GM19468 (cell line): ENCODE measurements around the gene TMEM123.

Source experiments
- ATAC-seq: cut with Tn5 transposase; IDR thresholded peaks from one replicate; pipeline ENCODE4 v1.9.1; 2021; ENCODE audit warnings: mild to moderate bottlenecking, moderate library complexity, moderate number of reproducible peaks; ENCODE audit not compliant: unreplicated experiment; ENCODE audit errors: extremely low read depth

The TMEM123 gene

GRCh38 chr11:102473543-102473942, 21.0 kb upstream of the TMEM123 start:
- no peak for ATAC-seq

- no peak for ATAC-seq
Observed at GRCh38 chr11:102472127-102472526, 19.6 kb upstream of the TMEM123 start.

- no peak for ATAC-seq
Observed at GRCh38 chr11:102471474-102471873, 18.9 kb upstream of the TMEM123 start.

GRCh38 chr11:102470251-102470650, 17.7 kb upstream of the TMEM123 start:
- no peak for ATAC-seq

GRCh38 chr11:102469196-102469821, 16.7 kb upstream of the TMEM123 start:
- ATAC-seq: no peak

GRCh38 chr11:102468616-102469195, 16.1 kb upstream of the TMEM123 start:
- ATAC-seq: no peak

GRCh38 chr11:102467853-102468580, 15.5 kb upstream of the TMEM123 start:
- no peak for ATAC-seq

GRCh38 chr11:102467080-102467708, 14.6 kb upstream of the TMEM123 start:
- no peak for ATAC-seq

- no peak for ATAC-seq
Observed at GRCh38 chr11:102465696-102466095, 13.1 kb upstream of the TMEM123 start.

GRCh38 chr11:102464859-102465500, 12.4 kb upstream of the TMEM123 start:
- ATAC-seq: no peak

GRCh38 chr11:102464037-102464436, 11.5 kb upstream of the TMEM123 start:
- ATAC-seq: no peak

GRCh38 chr11:102462610-102463009, 10.0 kb upstream of the TMEM123 start:
- no peak for ATAC-seq

- ATAC-seq: no peak
Observed at GRCh38 chr11:102459393-102459792, 6.8 kb upstream of the TMEM123 start.

GRCh38 chr11:102458548-102458947, 6.0 kb upstream of the TMEM123 start:
- no peak for ATAC-seq

- ATAC-seq: no peak
Observed at GRCh38 chr11:102457865-102458264, 5.3 kb upstream of the TMEM123 start.

- ATAC-seq: no peak
Observed at GRCh38 chr11:102457056-102457677, 4.6 kb upstream of the TMEM123 start.

GRCh38 chr11:102456381-102456780, 3.8 kb upstream of the TMEM123 start:
- no peak for ATAC-seq

- no peak for ATAC-seq
Observed at GRCh38 chr11:102453921-102454320, 1.4 kb upstream of the TMEM123 start.

GRCh38 chr11:102453302-102453695, 734 bp upstream of the TMEM123 start:
- no peak for ATAC-seq
